LNCAP (cell line): ENCODE measurements around the gene GALNT10.

Experiments
- TF ChIP-seq, protein P1 (sequence below): fragments of 450-650 bp; IDR thresholded peaks from 2 replicates; pipeline ENCODE4 v1.5.1; 2017; ENCODE audit warnings: mild to moderate bottlenecking

Gene GALNT10

DNA sequence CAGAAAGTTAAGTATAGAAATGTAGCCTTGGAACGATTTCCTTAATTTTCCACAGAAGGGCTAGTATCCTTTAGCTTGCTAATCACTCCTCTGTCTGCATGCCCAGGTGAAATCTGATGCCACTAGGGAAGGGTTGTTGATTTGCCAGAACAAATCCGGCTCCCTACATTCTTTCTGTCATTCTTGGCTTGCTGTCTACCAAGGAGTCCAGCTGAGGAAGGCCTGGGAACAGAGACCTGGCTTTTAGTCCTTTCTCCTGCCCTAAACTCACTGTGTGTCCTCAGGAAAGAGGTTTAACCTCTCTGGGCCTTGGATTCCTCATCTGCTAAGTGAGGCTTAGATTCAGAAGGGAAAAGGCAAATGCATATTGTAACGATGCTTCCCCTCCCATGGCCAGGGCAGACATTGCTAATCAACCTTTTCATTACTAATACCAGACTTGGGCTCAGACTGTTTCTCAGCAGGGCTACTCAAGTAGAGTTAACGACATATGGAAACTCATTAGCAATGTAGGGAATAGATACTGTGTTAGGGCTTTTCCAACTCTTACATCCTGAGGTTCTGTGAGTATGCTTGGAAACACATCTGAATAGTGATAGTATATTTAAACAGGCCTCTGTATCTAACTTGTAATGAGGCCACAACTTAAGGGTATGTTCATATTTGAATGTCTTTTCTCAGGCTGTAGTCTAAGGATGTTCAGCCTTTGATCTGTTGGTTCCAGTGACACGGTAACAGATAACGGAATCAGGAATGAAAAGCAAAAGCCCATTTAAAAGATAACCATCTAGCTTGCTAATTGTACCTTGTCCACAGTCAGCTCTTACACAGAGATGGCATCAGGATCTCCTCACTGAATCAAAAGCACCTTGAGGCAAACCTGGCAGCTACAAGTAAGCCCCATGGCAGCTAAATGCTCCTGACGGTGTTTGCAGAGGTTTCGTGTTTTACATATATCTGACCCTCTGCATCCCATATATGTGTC is 4.1 kb downstream of the GALNT10 start:
- TF ChIP-seq, protein P1, sequence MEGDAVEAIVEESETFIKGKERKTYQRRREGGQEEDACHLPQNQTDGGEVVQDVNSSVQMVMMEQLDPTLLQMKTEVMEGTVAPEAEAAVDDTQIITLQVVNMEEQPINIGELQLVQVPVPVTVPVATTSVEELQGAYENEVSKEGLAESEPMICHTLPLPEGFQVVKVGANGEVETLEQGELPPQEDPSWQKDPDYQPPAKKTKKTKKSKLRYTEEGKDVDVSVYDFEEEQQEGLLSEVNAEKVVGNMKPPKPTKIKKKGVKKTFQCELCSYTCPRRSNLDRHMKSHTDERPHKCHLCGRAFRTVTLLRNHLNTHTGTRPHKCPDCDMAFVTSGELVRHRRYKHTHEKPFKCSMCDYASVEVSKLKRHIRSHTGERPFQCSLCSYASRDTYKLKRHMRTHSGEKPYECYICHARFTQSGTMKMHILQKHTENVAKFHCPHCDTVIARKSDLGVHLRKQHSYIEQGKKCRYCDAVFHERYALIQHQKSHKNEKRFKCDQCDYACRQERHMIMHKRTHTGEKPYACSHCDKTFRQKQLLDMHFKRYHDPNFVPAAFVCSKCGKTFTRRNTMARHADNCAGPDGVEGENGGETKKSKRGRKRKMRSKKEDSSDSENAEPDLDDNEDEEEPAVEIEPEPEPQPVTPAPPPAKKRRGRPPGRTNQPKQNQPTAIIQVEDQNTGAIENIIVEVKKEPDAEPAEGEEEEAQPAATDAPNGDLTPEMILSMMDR, result no peak

GRCh38 chr5:154196281-154196680 is 5.7 kb downstream of the GALNT10 start:
- TF ChIP-seq, protein P1, result no peak

- TF ChIP-seq, protein P1, result no peak; the same call in 1 of the 2 replicates
Observed at GRCh38 chr5:154196955-154197652, 6.6 kb downstream of the GALNT10 start.

DNA sequence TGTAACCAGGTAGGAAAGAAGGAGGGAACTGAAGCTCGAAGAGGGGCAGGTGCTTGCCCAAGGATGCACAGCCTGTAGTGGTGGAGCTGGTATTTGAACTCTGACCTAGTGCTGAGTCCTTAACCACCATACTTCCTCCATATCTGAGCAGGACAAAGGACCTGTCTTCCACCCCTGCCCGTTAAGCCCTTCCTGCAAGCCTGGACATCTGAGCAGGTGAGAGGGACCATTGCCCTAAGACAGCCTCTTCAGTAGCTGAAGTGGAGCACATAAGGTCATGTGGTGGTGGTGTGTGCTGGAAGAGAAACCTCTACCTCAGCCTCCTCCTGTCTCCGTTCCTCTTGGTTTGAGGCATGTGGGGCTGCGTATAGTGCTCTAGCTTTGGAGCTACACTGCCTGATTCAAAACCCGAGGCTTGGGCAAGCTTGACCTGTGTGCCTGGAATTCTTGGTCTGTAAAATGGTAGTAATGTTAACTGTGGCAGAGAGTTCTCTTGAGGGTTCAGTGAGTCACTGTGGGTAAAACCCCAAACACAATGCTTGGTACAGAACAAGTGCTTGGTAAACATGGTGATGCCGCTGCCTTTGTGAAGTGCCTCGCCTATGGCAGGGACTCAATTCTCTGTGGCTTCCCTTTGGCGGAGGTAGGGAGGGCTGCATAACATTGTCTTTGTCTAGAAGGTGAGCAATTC is 7.4 kb downstream of the GALNT10 start:
- TF ChIP-seq, protein P1, result no peak

GRCh38 chr5:154198611-154199230 is 8.2 kb downstream of the GALNT10 start:
- TF ChIP-seq, protein P1, result no peak

GRCh38 chr5:154199263-154199662 is 8.7 kb downstream of the GALNT10 start:
- TF ChIP-seq, protein P1, result no peak
